Astrocyte (in vitro differentiated cells and primary cell): ENCODE results near the gene ARID5B. TPM values are rescaled to one million over a fixed set of nuclear protein-coding genes. Genes with fewer than 3 reads are reported as not detected.

ENCODE experiments used
- DNase-seq: peaks from one replicate; pipeline ENCODE4 v3.0.0-alpha.2; 2010; ENCODE audit warnings: low read depth
- FAIRE-seq: peaks from 2 replicates; lab custom pipeline; 2011; peaks lifted over from hg19 to GRCh38; lab: Jason Lieb, UNC
- H2AFZ ChIP-seq: 2 replicates; pipeline ENCODE4 v1.6.0; 2012; ENCODE audit warnings: low read depth, low read length, inconsistent platforms
- H3K27ac ChIP-seq: 2 replicates; pipeline ENCODE4 v1.5.1; 2011; ENCODE audit warnings: low read depth, low read length, inconsistent platforms
- H3K27me3 ChIP-seq: 2 replicates; pipeline ENCODE4 v1.6.0; 2011; ENCODE audit warnings: low read length, inconsistent platforms; ENCODE audit not compliant: insufficient read depth
- H3K36me3 ChIP-seq: 2 replicates; pipeline ENCODE4 v1.5.1; 2011; ENCODE audit warnings: low read length, inconsistent platforms; ENCODE audit not compliant: insufficient read depth
- H3K4me1 ChIP-seq: 2 replicates; pipeline ENCODE4 v1.5.1; 2011; ENCODE audit warnings: low read length, inconsistent platforms; ENCODE audit not compliant: insufficient read depth
- H3K4me2 ChIP-seq: 2 replicates; pipeline ENCODE4 v1.6.0; 2012; ENCODE audit warnings: low read length, inconsistent platforms
- H3K4me3 ChIP-seq: 2 replicates; pipeline ENCODE4 v1.5.1; 2011; ENCODE audit warnings: low read depth, mild to moderate bottlenecking, low read length, inconsistent platforms; ENCODE audit not compliant: insufficient read depth
- H3K79me2 ChIP-seq: 2 replicates; pipeline ENCODE4 v1.6.0; 2012; ENCODE audit warnings: mild to moderate bottlenecking, low read length, inconsistent platforms; ENCODE audit not compliant: insufficient read depth
- H3K9ac ChIP-seq: 2 replicates; pipeline ENCODE4 v1.6.0; 2012; ENCODE audit warnings: mild to moderate bottlenecking, low read length, inconsistent platforms
- H3K9me3 ChIP-seq: 2 replicates; pipeline ENCODE4 v1.5.1; 2012; ENCODE audit warnings: low read depth, mild to moderate bottlenecking, low read length, inconsistent platforms; ENCODE audit not compliant: insufficient read depth
- H4K20me1 ChIP-seq: 2 replicates; pipeline ENCODE4 v1.6.0; 2012; ENCODE audit warnings: low read length, inconsistent platforms; ENCODE audit not compliant: insufficient read depth
- H3K27ac Mint-ChIP-seq: one replicate; pipeline ENCODE4 v1.8.0; 2021; ENCODE audit warnings: mild to moderate bottlenecking, mixed read lengths; ENCODE audit not compliant: unreplicated experiment
- H3K27me3 Mint-ChIP-seq: one replicate; pipeline ENCODE4 v1.8.0; 2021; ENCODE audit warnings: low read depth, mixed read lengths; ENCODE audit not compliant: unreplicated experiment
- H3K36me3 Mint-ChIP-seq: one replicate; pipeline ENCODE4 v1.8.0; 2021; ENCODE audit warnings: low read depth, mixed read lengths; ENCODE audit not compliant: unreplicated experiment
- H3K4me1 Mint-ChIP-seq: one replicate; pipeline ENCODE4 v1.8.0; 2021; ENCODE audit warnings: low read depth, mixed read lengths; ENCODE audit not compliant: unreplicated experiment
- H3K4me3 Mint-ChIP-seq: one replicate; pipeline ENCODE4 v1.8.0; 2021; ENCODE audit warnings: mild to moderate bottlenecking, moderate library complexity, mixed read lengths; ENCODE audit not compliant: unreplicated experiment
- H3K9me3 Mint-ChIP-seq: one replicate; pipeline ENCODE4 v1.8.0; 2021; ENCODE audit warnings: mild to moderate bottlenecking, mixed read lengths; ENCODE audit not compliant: unreplicated experiment
- CTCF ChIP-seq: IDR thresholded peaks from 2 replicates; pipeline ENCODE4 v1.5.1; 2011; ENCODE audit warnings: low read depth, mild to moderate bottlenecking, inconsistent platforms, low read length, moderate library complexity; ENCODE audit not compliant: insufficient read depth
- EZH2 ChIP-seq: IDR thresholded peaks from 2 replicates; pipeline ENCODE4 v1.6.1; 2012; ENCODE audit warnings: mild to moderate bottlenecking, low read length, inconsistent platforms; ENCODE audit not compliant: insufficient read depth
- total RNA-seq: library from RNA; stranded (reverse); gene quantifications from 2 replicates; pipeline ENCODE4 v1.2.1, GENCODE V29; 2021

The ARID5B gene
- total RNA-seq, 1 donor from 2014 or later: 66.0 TPM

DNA sequence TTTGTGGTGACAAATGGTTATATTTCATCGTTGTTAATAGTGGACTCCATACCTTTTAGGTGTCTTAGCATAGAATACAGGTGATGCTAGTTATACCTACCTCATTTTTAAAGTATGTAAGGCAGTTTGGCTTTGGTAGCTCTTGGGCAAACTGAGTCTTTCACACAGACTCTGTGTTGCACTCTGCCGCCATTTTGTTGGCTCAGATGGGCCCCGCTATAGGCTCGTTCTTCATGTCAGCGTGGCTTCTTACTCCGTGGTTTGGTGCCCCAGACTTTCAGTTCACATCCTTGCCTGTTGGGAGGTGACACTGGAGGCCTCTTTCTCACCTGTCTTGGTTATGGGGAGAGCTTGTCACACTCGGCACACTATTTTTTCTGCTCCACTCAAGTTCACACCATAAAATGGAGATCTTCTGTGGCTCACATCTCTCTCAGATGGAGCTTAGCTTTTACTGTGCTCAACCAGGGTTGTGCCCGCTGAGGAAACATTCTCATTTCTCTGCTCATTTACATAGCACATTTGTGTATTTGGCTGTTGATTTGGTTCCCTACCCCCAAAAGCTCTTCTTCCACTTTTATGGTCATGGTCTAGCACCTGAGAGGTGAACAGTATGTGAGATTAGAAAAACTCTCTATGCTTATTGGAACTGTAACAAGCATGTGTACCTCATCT is 178.5 kb downstream of the ARID5B start:
- H3K4me3 Mint-ChIP-seq: no peak overlapping the region
- peaks cover 27% of the 10 kb centered on the region for H3K36me3 Mint-ChIP-seq

DNA sequence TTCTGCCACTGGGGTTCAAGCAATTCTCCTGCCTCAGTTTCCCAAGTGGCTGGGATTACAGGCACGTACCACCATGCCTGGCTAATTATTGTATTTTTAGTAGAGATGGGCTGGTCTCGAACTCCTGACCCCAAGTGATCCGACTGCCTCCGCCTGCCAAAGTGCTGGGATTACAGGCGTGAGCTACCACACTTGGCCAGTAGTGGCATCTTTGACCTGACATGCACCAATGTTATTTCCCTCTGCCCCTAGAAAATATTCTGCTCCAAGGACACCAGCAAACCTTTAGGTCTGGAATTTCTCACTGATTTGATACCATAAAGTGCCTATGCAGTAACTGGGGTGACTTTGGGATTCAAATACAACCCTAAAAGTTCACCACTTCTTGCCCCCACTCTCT is 179.4 kb downstream of the ARID5B start:
- Mint-ChIP-seq H3K4me3 (no peak overlapping the region), H3K4me1 (peaks cover 61% of the 10 kb centered on the region), H3K27me3 (no peaks in the 10 kb centered on the region), H3K9me3 (no peaks in the 10 kb centered on the region), H3K36me3 (peaks cover 29% of the 10 kb centered on the region), H3K27ac (no peak overlapping the region)
- Histone ChIP-seq H2AFZ (no peak overlapping the region), H3K27me3 (no peaks in the 10 kb centered on the region), H4K20me1 (peaks cover 9% of the 10 kb centered on the region), H3K9me3 (no peaks in the 10 kb centered on the region), H3K4me2 (peak overlapping the region; percentile 2), H3K4me3 (no peak overlapping the region), H3K9ac (no peak overlapping the region), H3K79me2 (peaks cover 75% of the 10 kb centered on the region), H3K27ac (peak overlapping the region; percentile 20), H3K36me3 (peaks cover 13% of the 10 kb centered on the region), H3K4me1 (peaks cover 44% of the 10 kb centered on the region)
- TF ChIP-seq EZH2 (no peak), CTCF (no peak)
- FAIRE-seq: no peak
- DNase-seq: no peak

More for the DNA sequence above, 178.5 kb downstream of the ARID5B start:
- H3K9me3 ChIP-seq: no peaks in the 10 kb centered on the region
- no peak for TF ChIP-seq EZH2
- TF ChIP-seq CTCF: no peak
- H3K9me3 Mint-ChIP-seq: no peaks in the 10 kb centered on the region
- FAIRE-seq (no peak), DNase-seq (no peak)
- no peak overlapping the region for H2AFZ ChIP-seq
- H3K4me2 ChIP-seq: no peak overlapping the region
- peaks cover 48% of the 10 kb centered on the region for H3K4me1 ChIP-seq
- no peak overlapping the region for H3K9ac ChIP-seq
- no peak overlapping the region for H3K27ac Mint-ChIP-seq
- H3K79me2 ChIP-seq: peaks cover 72% of the 10 kb centered on the region
- no peak overlapping the region for H3K4me3 ChIP-seq
- H3K27ac ChIP-seq: no peak overlapping the region
- peaks cover 18% of the 10 kb centered on the region for H3K36me3 ChIP-seq
- no peaks in the 10 kb centered on the region for H3K27me3 Mint-ChIP-seq
- H3K27me3 ChIP-seq: no peaks in the 10 kb centered on the region
- peaks cover 15% of the 10 kb centered on the region for H4K20me1 ChIP-seq
- peaks cover 65% of the 10 kb centered on the region for H3K4me1 Mint-ChIP-seq
